ENCODE results near the gene CDO1.

CDO1 gene

DNA sequence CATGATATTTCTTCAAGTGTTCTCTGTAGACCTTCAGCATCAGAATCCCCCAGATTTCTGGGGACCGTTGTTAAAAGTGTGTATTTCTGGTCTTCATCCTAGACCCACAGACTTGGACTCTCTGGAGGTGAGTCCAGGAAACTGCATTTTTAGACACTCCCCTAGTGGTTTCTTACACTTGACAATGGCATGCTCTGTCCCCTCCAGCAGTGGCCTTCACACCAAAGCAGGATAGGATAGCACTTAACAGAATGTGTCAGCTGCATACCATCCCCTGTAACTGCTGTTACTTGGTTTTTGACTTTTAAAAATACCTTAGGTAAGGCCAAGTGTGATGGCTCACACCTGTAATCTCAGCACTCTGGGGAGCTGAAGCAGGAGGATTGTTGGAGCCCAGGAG is 20.8 kb downstream of the CDO1 start:
- DNase-seq (ENCODE audit: insufficient read length, low spot score) = no peak
- FAIRE-seq = no peak

DNA sequence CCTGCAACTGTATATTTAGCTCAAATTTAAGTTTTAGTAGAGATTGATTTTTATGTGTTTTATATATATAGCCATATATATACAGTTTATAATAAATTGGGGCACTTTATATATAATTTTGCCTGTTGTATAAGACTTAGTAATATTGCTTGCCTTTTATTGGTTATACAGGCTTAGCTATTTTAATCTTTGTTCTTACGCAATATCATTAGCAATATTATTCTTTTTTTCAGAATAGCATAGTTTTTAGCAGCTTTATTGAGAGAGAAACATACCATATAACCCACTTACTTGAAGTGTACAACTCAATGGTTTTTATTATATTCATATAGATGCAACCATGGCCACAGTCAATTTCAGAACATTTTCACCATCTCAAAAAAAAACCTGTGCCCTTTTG is 28.0 kb downstream of the CDO1 start:
- DNase-seq (ENCODE audit: insufficient read length, low spot score) (no peak), FAIRE-seq (no peak)

DNA sequence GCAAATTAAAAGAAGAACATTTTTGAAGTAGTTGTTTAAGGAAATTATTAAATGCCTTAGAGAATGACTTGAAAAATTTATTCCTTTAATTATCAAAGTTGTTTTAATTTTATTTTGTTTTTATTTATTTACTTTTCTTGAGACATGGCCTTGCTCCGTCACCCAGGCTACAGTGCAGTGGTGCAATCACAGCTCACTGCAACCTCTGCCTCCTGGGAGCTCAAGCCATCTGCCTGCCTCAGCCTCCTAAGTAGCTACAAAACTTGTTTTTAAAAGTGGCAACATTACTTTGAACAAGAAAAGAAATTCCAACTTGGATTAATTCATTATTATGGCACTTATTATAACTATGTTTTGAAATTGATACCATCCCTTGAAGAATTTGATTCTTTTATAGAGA is 29.0 kb downstream of the CDO1 start:
- DNase-seq (ENCODE audit: insufficient read length, low spot score) = no peak
- FAIRE-seq = no peak

DNA sequence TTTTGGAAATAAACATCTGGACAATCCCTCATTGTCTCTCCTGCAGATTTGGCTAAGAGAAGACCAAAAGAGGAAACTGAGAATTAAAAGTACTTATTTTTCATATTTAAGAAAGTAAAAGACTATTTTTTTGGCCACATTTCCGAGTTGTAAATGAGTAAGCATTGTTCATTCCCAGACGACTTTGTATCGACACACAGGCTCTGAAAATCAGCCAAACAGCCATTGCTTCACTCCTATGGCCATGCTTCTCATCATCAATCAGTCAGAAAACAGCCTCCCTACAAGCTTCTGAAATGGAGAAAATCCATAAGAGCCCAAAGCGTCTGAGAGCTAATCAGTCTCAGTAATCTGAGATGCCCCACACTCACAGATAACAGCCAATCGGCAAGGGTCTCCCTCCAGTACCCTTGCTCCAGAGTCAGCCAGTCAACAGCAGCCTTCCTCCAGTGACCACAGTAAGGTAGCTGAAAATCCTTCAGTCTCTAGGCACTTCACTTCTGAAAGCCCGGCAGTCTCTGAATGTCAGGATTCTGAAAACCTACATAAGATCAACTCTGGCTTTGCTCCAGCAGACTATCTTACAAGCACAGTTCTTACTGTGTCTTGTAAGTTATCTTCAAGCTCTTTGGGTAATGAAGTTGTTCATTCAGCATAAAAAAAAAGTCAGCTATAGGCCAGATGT is 30.9 kb downstream of the CDO1 start:
- DNase-seq (ENCODE audit: insufficient read length, low spot score) (no peak), FAIRE-seq (no peak)

DNA sequence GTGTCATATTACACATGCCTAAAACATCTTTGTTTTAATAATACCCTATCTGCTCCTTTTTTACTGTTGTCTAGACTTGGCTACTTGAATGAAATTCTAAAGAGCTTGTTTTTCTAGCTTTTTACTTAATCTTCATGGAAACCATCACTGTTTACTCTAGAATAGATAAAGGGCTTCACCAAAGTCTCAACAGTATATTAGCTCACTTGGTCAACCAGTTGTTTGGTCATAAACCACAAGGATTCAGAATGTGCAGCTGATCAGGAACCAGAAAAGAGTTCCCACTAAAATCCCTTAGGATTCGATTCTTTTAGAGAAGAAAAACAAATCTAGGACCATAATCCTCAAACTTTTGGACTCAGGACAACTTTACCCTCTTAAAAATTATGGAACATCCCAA is 38.0 kb downstream of the CDO1 start:
- DNase-seq (ENCODE audit: insufficient read length, low spot score) (no peak), FAIRE-seq (no peak)

DNA sequence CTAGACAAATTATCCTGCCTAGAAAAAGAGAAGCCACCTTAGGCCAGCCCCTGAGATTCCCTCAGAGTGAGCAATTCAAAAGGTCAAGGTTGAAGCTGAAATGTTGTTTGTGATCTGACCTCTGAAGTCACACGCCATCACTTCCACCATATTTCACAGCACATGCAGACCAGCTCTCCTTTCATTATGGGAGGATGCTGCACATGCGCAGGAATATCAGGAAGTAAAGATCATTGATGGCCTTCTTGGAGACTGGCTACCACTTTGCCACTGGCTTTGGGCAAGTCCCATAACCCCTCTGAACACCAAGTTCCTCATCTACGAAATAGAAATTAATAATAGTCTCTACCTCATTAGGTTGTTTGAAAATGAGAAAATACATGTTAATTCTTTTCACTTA is 39.5 kb downstream of the CDO1 start:
- no peak for FAIRE-seq

DNA sequence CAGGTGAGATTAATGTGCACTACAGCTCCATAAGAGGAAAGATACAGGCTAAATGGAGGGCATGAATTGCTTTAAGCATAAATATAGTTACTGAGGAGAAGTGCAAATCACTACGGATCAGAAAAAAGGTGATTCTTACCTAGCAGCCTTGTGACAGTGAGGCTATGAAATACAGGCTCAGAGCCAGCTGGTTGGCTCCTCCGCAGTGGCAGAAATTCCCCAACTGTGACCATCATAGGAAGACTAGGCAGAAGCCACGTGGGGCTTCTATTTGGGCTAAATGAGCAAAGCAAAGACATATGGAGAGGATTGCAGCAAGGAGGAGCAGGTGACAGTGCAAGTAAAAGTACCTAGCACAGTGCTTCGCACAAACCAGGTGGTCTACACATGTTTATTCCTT is 40.5 kb downstream of the CDO1 start:
- DNase-seq (ENCODE audit: insufficient read length, low spot score) (no peak), FAIRE-seq (no peak)

More for the DNA sequence above, 39.5 kb downstream of the CDO1 start:
- no peak for DNase-seq (ENCODE audit: insufficient read length, low spot score)

DNA sequence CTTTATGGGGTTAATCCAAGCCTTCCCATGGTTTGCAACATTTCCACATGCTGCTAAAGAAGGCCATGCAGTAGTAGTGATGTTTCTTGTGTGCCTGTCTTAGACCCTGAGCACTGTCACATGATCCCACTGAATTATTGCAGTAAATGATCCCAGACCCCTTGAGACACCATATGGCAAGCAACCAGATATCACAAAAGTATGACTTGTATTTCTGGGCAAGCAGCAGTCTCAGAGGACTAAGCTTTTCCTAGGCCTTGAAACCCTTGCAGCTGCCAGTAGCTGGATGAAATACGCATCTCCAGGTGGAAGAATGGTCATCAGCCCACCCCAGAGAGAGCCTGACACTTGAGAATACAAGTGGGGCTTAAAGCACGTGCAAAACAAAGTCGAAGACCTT is 41.8 kb downstream of the CDO1 start:
- no peak for DNase-seq (ENCODE audit: insufficient read length, low spot score)
- FAIRE-seq = no peak

DNA sequence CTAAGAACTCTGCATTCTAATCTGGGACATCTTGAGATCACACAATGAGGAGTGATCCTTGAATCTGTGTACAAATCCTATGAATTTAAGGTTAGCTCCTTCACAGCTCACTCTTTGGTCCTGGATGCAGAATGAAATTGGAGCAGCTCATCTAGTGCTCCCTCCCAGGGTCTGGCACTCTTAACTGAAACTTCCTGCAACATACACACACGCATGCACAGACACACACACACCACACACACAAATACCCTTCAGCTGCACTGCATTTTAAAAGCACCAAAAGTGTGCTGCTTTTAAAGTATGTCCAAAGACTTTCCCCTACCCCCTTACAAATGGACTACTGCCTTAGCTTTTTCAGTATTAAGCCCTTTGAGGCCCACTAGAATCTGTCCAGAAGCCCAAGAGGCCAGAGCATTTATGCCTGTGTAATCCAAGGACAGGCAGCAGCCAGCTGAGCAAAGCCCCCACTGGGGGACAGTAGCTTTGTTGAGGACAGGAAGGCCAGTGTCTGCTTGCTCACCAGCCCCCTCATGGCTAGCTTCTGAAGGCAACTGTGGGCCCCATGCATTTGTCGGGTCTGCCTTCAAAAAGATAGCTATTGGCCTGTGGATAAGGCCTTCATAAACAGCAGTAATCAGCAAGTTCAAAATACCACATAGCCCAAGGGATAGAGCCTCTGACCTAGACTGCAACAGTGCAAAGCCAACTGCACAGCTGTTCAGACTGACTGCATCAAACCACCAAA is 43.6 kb downstream of the CDO1 start:
- FAIRE-seq = no peak

DNA sequence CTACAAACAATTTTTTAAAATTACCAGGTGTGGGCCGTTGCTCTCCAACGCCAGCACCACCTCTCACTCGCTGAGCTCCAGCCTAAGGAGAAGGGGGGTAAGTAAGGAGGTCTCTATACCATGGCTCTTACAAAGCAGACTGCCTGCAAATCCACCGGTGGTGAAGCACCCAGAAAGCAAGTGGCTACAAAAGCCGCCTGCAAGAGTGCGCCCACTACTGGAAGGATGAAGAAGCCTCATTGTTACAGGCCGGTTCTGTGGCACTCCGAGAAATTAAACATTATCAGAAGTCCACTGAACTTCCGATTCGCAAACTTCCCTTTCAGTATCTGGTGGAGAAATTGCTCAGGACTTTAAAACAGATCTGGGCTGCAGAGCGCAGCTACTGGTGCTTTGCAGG is 46.0 kb downstream of the CDO1 start:
- DNase-seq (ENCODE audit: insufficient read length, low spot score) (no peak), FAIRE-seq (no peak)

More for the DNA sequence above, 43.6 kb downstream of the CDO1 start:
- no peak for DNase-seq (ENCODE audit: insufficient read length, low spot score)

DNA sequence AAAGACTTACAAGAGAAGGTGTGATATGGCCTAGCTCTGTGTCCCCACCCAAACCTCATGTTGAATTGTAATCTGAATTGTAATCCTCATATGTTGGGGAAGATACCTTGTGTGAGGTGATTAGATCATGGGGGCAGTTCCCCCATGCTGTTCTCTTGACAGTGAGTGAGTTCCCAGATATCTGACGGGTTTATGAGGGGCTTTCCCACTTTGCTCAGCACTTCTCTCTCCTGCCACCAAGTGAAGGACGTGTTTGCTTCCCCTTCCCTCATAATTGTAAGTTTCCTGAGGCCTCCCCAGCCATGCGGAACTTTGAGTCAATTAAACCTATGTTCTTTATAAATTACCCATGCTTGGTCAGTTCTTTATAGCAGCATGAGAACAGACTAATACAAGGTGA is 49.0 kb downstream of the CDO1 start:
- no peak for FAIRE-seq
- DNase-seq (ENCODE audit: insufficient read length, low spot score) = no peak

DNA sequence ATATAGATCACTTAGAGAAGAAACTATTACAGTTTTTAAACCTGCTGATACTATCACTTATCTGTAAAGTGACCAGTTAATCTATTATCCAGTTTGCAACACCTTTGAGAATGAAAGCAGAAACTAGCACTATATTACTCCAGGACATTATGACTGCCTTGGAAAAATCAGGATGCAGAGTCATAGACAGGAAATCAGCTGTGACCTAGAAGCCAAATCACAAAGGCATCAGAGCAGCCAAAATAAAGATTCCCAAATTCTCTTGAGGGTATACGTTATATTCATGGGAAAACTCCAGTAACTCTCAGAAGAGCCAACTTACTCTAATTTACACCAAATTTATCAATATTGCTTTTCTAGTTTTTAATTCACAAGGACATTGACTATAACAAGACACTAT is 49.9 kb downstream of the CDO1 start:
- DNase-seq (ENCODE audit: insufficient read length, low spot score) (no peak), FAIRE-seq (no peak)

DNA sequence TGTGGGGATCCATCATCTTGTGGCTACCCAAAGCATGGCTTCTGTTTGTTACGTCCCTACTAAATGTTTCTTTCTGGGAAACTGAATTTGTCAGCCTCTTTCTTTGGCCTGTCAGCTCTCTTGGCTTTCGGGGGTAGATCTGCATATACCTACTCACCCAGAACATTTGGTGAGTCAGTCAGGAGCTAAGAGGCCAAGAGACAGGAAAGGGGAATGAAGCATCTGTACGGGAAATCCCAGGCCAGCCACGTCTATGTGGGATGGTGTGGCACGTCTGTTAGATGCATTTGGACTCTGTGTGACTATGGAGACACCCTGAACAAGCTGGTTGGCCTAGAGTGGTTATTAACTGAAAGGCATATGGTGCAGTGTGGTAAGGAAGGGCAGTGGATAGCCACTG is 58.1 kb downstream of the CDO1 start:
- no peak for FAIRE-seq
- no peak for DNase-seq (ENCODE audit: insufficient read length, low spot score)

DNA sequence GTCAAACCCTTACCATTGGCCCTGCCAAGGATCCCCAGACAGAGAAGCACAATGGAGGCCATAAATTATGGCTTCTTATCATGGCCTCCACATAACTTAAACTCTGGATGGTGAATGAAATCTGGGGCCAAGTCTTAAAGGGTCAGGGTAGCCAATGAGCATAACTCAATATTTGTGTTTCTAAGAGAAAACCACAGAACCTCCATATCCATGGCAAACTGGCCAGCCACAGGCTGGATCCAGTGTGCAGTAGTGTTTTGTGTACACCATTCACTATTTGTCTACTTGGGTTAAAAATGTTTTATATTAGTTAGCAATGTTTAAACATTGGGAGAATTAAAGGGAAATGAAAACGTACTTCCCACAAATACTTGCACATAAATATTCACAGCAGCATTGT is 60.8 kb downstream of the CDO1 start:
- DNase-seq (ENCODE audit: insufficient read length, low spot score) = no peak
- FAIRE-seq = no peak
